Hematopoietic multipotent progenitor cell treated with erythropoietin and hydrocortisone succinate and interleukin-3 and kit ligand, for 15 days (in vitro differentiated cells): ENCODE measurements around the gene FAM216B.

ENCODE experiments used
- DNase-seq: peaks from one replicate; pipeline ENCODE4 v3.0.0-alpha.2; 2015; ENCODE audit warnings: low spot score

The FAM216B gene

DNA sequence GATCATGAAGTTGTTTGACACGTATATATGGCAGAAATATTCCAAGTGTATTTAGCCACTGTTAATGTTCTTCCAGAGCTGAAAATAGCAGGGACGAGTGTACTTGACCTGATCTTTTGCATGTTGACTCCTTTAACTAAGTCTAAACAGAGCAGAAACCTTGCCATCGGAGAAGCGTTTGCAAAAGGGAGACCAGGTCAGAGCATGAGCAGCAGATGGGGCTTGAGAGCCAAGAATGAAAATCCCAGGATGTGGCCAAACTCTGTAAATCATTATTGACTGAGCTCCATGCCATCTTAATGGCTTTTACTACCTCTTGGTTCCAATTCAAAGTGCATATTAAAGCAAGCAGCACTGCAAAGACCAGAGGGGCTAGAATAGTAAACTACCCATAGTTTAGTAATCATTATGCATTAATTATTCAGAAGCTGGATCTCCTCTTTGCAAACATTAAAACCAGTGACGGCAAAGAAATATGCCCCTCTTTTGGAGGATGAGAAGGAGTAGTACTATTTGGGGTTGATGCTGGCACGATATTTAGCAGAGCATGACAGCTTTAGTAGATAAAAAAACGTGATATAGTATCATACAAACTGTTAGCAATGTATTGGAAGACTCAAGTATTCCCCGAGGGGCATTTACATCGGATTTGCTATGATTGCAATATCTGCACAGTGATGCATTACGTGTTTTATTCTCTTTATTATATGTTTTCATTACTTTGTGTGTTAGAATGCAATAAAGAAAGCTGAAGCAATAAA lies 55.7 kb downstream of the FAM216B start:
- no peak for DNase-seq
